Hypothalamus (tissue), 51 donors: ENCODE results near the gene BCAS1.

Experiments
- DNase-seq, 51 donors: peaks; one replicate each; lab custom pipeline; 2025; lab: John Stamatoyannopoulos, UW

BCAS1 gene

DNA sequence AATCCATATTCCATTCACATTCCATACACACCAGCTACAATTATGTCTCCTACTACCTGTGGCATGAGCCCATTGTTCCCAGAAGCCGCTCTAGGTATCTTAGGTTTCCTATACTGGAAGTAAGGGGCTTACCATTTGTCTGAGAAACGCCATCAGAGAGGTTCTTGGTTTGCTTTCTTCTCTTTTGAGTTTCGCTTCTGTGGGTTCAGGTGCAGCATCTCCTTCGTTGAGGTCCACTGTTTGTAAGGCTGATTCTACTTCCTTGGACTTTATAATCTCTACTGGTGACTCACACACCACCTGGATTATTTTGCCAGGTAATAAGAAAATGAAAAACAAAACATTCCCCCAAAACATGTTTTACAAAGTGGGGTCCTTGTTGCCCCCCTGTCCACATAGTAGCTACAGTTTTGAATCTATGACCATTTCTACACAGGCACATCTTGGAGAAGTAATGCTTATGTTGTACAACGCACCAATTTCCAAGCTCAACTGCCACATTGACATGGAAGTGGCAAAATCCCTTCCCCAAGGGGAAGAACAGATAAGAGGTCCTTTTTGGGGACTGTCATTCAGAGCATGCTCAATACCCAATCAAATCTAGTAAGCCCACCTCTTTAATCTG lies 103.5 kb downstream of the BCAS1 start:
- DNase-seq = no peak

DNA sequence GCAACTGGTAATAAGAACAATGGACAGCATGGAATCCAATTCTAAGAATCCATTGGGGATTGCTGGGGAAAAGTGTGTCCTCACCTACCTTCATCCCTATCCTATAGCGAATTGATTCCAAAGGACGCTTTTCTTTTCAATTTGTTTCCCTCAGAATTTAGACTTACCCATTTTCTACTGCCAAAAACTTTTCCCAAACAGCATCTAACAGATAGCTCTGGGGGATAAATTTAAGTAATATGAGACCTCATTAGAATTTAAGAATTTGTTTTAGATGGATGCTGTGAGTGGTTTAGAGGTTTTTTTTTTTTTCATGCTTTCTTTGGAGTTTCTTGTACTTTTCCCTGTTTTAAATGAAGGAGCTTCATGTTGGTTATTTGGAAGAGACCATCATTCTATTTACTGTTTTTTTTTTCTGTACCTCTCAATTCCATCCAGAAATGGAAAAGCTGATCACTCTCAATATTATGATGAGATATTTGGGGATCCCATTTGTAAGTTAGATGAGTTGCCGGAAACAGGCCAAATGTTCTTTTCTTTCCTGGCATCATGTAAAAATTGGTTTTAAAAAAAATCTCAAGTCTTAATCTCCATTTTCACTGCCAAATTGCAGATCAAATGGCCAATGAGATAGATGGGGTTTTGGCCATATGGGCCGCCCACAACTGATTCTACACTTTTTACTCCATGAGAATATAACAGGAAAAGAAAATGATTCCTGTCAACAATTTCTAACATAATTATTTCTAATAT lies 105.7 kb downstream of the BCAS1 start:
- DNase-seq = no peak

DNA sequence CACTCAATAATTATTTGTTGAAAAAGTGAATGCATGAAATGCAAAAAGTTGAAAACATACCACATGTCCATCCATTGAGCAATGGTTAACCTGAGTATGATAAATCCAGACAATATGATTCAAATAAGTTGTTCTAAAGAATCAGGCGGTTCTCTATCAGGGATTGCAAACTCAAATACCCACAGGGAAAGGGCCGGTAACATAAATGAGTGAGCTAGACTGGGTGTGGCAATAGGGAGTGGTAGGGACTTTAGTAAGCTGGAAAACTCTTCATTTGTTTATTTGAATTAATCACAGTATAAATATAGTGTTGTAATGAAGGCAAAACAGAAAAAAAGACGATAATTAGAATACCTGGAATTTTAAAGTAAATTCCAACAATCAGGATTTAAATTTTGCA lies 106.3 kb downstream of the BCAS1 start:
- no peak for DNase-seq

DNA sequence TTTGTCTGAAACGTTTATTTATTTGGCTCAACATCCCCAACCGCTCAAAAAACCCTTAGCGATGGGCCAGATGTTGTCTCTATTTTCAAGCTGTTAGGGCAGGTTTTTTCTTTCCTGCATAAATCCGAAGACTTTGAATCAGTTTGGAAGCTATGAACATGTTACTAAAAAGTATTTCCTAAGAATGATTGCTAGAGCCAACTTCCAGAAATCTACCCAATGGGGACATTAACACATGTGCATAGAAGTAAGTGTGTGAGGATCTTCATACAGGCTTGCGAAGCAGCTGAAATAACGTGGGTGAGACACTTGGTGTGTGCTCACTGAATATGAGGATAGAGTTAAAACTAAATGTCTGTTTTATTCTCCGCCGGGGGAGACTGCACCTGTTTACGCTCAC lies 106.8 kb downstream of the BCAS1 start:
- no peak for DNase-seq

DNA sequence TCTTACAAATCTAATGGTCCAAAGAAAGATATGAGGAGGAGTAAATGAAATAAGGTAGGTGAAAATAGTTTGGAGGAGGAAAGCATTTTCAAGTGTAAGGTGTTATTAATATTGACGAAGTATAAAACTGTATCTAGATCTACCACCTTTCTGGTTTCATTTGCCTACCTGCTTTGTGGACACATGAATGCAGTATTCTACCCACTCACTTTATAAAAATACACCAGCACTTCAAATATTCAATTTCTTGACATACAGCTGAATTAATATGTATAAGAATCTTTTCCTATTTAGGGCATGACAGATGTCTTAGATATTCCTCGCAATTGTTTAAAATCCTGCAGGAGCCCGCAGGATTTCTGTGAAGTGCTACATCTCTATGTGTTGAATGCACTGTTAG lies 108.0 kb downstream of the BCAS1 start:
- no peak for DNase-seq

DNA sequence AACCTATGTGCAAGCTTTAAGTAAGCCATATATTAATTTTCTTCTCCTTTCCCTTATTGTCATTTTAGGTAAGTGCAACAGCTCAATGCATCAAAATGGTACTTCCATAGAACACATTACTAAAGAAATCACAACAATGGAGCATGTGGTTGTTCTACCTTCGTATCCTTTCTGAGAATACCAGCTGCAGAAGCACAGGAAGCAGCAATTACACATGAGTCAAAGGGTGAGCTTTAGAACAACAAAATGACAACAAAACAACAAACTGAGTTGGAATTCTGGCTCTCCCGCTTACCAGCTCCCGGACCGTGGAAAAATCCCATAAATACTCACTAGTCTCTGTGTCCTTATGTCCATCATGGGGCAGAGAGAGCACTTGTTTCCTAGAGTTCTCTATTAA lies 108.9 kb downstream of the BCAS1 start:
- DNase-seq = no peak

DNA sequence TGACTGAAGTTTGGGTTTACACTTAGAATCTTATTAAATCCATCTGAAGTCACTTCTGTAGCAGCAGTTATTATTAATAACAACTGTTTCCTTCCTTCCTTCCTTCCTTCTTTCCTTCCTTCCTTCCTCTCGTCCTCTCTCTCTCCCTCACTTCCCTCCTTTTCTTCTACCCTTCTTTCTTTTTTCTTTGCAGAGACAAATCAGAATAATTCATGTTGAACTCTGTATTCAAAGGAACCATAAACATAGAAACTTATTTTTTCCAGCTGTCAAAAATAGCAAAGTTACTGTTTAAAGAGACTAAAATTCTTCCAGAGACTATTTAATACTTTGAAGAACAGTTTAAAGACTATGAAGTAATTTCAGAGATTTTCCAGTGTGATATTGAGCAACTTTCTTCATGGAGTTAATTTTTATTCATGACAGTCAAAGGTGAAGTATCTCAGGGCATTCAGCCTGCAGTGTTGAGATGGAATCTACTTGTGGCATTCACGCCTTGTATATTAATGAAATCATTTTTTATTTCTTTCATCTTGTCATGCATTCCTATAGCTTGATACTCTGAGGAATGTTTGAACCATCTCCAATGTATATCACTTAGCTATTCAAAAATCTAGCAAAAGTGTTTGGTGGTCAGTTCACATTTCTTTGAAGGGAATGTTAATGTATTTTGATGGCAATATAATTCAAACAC lies 109.7 kb downstream of the BCAS1 start:
- no peak for DNase-seq

DNA sequence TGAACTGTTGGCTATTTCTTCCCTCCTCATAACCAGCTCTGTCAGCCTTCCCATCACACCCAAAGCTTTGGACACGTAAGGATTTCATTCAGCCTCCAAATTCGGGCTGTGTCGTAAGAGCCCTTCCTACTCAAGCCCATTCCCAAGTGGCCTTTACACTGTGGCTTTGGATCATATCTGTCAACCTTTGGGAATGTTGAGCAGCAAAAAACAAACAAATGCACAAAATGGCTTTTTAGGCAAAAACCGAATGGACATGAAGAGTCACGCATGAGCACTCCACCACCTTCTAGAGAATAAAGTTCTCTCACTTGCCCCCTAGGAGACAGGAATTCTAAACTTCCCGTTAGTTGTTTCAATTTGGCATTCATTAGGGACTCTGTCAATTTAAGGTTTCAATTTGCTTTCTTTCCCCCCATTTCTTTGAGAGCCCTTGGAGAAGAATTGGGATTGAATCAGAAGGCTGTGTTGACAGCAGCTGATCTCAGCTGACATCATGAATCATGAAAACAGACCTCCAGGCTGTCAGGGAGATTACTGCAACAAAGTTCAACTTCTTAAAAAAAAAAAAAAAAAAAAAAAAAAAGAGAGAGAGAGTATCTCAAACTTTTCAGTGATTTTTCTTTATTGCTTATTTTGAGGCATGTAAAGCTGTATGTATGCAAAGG lies 110.3 kb downstream of the BCAS1 start:
- no peak for DNase-seq

DNA sequence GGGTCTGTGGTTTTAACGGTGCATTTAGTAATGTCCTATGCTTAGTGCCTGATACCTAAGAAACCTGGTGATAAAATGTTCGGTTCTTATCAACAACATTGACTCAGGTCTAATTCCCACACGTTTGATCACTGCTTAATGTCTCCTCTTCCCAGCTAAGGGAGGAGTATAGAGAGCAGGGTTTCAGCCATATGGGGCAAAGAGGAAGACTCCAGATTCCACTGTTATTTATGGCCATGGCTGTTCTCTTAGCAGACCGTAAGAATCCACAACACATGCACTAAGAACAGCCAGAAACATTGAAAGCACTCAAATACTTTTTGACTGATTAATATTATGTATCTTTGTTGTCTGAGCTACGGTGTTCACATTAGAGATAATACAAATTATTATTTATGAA lies 112.1 kb downstream of the BCAS1 start:
- no peak for DNase-seq

DNA sequence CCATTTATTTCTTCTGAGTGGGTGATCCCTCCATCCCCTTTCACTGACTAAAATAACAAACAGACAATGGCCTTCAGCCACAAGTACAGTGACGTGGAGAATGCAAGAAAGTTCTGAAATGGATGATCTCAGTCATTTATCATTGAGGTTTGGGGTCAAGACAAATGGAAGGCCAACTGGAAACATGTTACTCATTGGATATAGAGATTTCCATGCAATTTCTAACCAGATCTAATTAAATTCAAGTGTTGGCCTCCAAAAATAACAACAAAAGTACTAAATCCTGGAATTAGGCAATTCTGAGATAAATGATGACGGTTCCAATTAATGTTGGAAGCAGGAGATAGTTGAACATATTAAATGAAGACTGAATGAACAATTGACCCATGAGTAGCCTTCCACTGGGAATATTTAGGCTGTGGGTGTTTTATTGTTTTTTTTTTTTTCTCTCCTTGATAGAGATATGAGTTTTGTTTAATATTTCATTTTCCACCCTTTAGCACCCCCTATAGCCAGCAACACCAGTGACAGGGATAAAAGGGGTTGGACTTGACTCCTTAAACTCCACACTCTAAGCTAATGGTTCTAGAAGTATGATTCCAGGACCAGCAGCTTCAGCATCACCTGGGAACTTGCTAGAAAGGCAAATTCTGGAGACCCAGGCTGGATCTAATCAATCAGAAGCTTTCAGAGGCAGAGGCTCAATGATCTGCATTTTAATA lies 112.8 kb downstream of the BCAS1 start:
- no peak for DNase-seq

DNA sequence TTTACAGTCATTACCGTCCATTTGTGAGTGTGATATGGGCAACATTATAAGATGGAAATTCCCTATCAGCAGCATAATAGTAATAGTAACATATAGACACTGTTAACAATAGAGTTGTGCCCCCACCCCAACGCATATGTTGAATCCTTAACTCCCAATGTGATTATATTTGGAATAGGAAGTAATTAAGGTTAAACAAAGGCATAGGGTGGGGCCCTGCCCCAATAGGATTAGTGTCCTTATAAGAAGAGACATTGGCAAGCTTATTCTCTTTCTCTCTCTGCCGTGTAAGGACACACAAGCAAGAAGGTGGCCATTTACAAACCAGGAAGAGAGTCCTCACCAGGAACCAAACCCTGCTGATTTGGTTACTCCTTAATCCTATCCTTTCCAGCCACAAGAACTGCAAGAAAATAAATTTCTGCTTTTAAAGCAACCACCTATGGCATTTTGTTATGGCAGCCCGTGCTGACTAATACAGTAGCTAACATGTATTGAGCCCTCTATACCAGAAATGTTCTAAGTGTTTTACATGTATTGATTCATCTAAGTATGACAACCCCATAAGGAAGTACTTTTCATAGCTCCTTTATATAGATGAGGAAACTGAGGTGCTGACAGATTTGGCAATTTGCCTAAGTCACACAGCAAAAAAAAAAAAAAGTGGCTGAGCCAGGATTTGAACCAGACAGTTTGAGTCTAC lies 114.2 kb downstream of the BCAS1 start:
- no peak for DNase-seq

DNA sequence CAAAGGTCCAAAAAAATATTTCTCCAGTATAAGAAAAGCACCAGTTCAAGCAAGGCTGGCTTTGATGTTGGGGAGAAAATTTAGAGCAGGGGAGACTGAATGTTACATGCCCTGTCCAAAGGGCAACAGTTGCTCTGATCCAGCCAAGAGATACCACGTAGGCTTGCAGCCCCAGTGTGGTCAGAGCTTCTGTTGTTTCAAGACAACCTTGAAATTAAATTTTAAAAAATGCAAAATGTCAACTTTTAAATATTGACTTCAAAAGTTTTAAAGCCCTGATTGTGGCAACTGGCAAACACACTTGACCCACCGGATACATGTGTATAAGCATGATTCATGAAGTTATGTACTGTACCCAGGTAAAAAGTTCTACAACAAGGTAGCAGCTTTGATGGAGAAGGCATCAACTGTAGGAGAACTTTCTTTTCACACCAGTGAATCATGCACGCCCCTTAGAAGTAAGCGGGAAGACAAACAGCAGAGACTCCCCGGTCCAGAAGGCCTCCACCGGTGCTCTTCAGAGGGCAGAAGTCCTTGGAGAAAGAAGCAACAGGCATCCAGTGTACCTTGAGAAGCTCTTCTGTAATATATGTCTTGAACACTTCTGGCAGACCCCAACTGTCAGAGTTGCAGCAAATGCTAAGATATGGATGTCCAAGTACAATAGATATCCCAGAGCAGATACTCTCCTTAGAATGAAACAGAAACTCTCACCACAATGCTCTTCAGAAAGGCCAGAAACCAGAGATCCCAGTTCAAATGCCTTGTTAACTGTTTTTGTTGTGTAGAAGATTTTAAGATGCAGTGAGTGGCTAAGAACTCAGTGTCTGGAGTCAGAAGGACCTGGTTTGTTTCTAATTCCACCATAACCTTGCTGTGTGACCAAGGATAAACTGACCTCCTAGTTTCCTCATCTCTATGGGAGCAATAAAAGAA lies 115.4 kb downstream of the BCAS1 start:
- DNase-seq = no peak

DNA sequence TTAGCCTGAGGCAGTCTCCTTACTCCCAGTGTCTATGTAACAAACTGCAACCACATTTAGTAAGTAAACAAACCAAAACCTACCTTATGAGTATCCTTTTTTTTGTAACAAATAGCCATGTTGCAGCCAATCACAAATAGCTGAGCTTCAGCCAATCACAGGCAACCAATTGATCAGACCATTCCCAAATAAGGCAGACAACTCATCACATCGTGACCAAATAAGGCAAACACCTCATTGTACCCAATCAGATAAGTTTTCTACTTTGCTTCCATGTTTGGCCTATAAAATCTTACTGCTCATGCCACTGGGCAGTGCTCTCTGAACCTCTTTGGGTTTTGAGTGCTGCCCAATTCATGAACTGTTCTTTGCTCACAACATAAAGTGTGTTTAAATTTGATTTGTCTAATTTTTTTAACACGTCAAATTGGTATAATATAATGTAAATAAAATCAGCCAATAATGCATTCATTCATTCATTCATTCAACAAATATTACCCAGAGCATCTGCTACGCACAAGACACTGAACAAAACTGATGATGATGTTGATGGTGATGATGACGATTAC lies 117.8 kb downstream of the BCAS1 start:
- DNase-seq = no peak

DNA sequence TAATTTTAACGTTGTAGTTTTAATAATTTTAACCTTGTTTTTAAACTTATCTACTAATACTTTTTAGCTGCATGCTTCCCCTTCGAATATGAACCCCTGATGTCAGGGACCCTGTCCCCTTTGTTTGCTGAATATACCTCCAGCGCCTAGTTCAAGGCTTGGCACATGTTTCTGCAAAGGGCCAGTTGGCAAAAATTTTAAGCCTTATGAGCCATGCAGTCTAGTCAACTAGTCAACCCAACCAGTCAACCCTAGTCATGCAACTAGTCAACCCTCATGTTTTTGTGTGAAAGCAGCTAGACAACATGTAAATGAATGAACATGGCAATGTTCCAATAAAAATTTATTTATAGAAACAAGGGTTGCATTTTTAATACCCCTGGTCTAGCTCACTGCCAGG lies 119.8 kb downstream of the BCAS1 start:
- no peak for DNase-seq

DNA sequence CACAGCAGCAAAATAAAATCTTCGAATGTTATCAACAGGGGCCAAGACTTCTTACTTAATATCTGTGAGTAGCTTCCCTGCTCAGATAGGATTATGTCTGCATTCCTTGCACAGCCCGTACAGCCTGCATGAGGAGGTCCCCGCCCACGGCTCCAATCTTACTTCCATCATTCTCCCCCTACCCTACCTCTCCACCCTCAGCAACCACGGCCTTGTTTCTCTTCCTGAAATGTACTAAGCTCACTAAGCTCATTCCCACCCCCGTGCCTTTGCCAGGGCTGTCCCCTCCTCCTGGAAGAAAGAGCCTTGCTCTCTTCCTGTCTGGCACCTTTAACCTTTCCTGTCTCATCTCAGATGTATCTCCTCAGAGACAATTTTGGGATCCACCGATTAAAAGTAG lies 120.4 kb downstream of the BCAS1 start:
- no peak for DNase-seq

DNA sequence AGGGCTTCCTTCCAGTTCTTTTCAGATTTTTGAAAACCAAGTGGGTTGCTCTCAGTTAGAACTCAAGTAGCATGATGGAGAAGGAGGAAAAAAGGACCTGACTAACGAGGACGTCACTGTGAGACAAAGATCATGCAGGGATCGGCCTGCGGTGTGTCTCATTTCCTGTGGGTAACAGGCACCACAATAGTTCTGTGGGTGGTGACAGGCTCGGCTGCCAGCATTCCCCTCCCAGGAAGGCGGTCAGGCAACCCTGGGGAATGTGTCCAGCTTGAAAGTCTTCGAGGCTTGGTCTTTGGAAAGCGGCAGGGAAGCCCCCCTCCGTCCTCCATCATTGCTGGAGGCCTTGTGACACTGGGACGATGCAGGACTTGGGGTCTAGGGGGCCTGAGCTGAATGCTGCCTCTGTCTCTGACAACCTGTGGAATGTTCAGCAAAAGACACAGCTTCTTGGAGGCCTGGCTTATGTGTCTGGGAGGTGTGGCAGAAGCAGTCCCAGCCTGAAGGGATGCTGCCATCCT lies 121.0 kb downstream of the BCAS1 start:
- peak in 7 of 51 donors; percentile 12 to 39 (median 29) for DNase-seq

DNA sequence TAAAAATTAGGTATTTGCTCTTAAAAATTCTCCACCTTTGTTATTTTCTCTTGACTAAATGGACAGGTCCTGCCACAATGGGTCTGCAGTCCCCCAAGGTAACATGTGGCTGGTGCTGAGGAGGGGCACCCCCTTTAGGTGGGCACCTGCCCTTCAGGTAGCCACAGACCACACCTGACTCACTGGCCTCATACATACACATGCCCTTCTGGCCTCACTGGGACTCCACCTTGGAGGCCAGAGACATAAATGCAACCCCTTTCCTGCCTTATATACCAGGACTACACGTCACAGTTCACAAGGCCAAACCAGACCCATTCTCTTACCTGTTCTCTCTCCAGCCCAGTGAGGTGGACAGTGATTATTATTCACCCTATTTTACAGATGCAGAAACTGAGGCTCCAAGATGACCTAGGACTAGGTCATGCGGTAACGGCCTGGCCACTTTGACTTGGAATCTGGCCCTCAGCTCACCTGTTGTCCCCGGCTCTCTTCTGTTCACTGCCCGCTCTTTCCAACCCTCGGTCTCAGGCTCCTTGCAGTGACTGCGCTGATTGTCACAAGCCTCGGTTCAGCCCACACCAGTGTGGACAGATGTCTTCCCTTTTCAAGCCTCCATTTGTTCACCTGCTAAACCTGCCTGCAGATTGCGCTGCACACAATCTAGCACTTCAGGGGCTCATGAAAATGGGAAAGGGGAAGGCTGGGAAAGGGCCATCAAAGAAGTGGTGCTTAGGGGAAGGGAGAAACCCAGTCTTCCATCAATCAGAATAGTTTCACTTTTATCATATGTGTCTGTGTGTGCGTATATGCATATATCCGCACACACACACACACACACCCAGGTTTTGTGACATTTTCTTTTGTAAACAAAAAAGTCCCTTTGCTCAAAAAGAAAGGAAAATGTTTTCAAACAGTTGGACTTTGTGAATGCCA lies 121.7 kb downstream of the BCAS1 start:
- no peak for DNase-seq
